Type B pancreatic cell (in vitro differentiated cells): ENCODE data around the gene SKA3. TPM values are rescaled to one million over a fixed set of nuclear protein-coding genes. Genes with fewer than 3 reads are reported as not detected.

Experiments
- DNase-seq: peaks from one replicate; pipeline ENCODE4 v3.0.0; 2021; ENCODE audit warnings: mixed read lengths; ENCODE audit not compliant: unreplicated experiment; ENCODE audit errors: extremely low spot score
- H3K27ac Mint-ChIP-seq: 2 replicates; pipeline ENCODE4 v1.8.0; 2021; ENCODE audit warnings: mild to moderate bottlenecking, mixed read lengths
- H3K27me3 Mint-ChIP-seq: 2 replicates; pipeline ENCODE4 v1.8.0; 2021; ENCODE audit warnings: mixed read lengths
- H3K36me3 Mint-ChIP-seq: 2 replicates; pipeline ENCODE4 v1.8.0; 2021; ENCODE audit warnings: mixed read lengths
- H3K4me1 Mint-ChIP-seq: one replicate; pipeline ENCODE4 v1.8.0; 2021; ENCODE audit warnings: mixed read lengths; ENCODE audit not compliant: unreplicated experiment
- H3K4me3 Mint-ChIP-seq: 2 replicates; pipeline ENCODE4 v1.8.0; 2021; ENCODE audit warnings: mild to moderate bottlenecking, mixed read lengths
- H3K9me3 Mint-ChIP-seq: 2 replicates; pipeline ENCODE4 v1.8.0; 2021; ENCODE audit warnings: mixed read lengths
- total RNA-seq: library from RNA; stranded (reverse); gene quantifications from 2 replicates; pipeline ENCODE4 v1.2.1, GENCODE V29; 2021; ENCODE audit warnings: low replicate concordance
- TF ChIP-seq, protein P1 (sequence below): fragments of 200-600 bp; sonication (generic); conservative IDR thresholded peaks from 2 replicates; pipeline ENCODE4 v1.5.0; 2021; ENCODE audit warnings: antibody characterized with exemption, mild to moderate bottlenecking

SKA3 gene
- total RNA-seq, 1 donor from 2014 or later, result 20.5 TPM

DNA sequence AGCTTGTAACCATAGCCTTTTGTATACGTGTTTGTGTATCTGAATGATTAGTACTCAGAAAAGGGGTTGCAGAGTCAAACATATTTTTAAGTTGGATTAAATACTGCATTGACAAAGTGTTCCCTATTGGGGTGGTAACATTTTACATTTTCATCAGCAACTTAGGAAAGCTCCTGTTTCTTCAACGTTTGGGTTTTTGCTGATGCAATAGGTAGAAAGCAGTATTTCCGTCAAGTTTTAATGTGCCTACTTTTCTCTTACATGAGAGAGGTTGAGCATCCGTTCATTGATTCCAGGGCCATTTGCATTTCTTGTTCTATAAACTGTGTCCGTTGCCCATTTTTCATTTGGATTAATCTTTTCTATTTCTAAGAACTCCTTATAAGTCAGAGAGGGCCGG, 56.2 kb downstream of the SKA3 start:
- no peaks in the 10 kb centered on the region for H3K27me3 Mint-ChIP-seq
- no peak for DNase-seq
- no peak overlapping the region for H3K4me3 Mint-ChIP-seq
- peaks cover 7% of the 10 kb centered on the region for H3K4me1 Mint-ChIP-seq
- no peaks in the 10 kb centered on the region for H3K9me3 Mint-ChIP-seq
- TF ChIP-seq, protein P1, sequence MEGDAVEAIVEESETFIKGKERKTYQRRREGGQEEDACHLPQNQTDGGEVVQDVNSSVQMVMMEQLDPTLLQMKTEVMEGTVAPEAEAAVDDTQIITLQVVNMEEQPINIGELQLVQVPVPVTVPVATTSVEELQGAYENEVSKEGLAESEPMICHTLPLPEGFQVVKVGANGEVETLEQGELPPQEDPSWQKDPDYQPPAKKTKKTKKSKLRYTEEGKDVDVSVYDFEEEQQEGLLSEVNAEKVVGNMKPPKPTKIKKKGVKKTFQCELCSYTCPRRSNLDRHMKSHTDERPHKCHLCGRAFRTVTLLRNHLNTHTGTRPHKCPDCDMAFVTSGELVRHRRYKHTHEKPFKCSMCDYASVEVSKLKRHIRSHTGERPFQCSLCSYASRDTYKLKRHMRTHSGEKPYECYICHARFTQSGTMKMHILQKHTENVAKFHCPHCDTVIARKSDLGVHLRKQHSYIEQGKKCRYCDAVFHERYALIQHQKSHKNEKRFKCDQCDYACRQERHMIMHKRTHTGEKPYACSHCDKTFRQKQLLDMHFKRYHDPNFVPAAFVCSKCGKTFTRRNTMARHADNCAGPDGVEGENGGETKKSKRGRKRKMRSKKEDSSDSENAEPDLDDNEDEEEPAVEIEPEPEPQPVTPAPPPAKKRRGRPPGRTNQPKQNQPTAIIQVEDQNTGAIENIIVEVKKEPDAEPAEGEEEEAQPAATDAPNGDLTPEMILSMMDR, result no peak
- no peaks in the 10 kb centered on the region for H3K36me3 Mint-ChIP-seq
- no peak overlapping the region for H3K27ac Mint-ChIP-seq

DNA sequence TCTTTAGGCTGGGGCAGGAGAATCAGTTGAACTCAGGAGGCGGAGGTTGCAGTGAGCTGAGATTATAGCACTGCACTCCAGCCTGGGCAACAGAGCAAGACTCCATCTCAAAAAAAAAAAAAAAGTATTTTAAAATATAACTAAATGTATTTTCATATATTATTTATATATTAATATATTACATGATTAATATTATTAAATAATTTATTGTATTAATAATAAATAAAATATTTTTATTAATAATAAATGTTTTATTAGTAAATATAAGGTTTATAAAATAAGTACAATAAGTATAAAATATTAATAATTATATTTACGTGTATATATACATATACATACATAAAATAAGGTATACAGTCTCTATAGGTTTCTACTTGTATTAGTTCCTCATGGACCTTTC, 56.8 kb downstream of the SKA3 start:
- no peak for DNase-seq
- peaks cover under 1% of the 10 kb centered on the region for H3K4me1 Mint-ChIP-seq
- H3K4me3 Mint-ChIP-seq, result no peak overlapping the region
- H3K36me3 Mint-ChIP-seq, result no peaks in the 10 kb centered on the region
- H3K27ac Mint-ChIP-seq, result no peak overlapping the region
- TF ChIP-seq, protein P1, result no peak
- no peaks in the 10 kb centered on the region for H3K27me3 Mint-ChIP-seq
- no peaks in the 10 kb centered on the region for H3K9me3 Mint-ChIP-seq

DNA sequence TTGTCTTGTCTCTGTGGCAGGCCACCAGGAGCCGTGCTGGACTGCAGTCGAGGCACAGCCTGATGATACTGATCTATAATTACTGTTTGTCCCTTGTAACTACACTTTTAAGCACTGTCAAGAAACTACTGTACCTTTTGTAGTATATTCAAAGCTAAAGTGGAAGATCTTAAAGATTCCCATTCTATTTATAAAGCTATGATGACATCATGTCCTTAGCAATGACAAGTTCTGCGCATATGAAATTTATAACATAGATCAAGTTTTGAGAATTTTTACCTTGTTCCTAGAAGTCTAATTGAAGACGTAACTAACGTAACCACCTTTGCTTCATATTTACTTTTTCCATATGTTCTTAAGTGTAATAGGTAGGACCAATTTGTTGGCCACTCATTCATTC, 58.2 kb downstream of the SKA3 start:
- Mint-ChIP-seq H3K27ac (no peak overlapping the region), H3K9me3 (no peaks in the 10 kb centered on the region), H3K4me3 (no peak overlapping the region), H3K4me1 (no peaks in the 10 kb centered on the region), H3K36me3 (no peaks in the 10 kb centered on the region), H3K27me3 (no peaks in the 10 kb centered on the region)
- DNase-seq, result no peak
- TF ChIP-seq, protein P1, result no peak

DNA sequence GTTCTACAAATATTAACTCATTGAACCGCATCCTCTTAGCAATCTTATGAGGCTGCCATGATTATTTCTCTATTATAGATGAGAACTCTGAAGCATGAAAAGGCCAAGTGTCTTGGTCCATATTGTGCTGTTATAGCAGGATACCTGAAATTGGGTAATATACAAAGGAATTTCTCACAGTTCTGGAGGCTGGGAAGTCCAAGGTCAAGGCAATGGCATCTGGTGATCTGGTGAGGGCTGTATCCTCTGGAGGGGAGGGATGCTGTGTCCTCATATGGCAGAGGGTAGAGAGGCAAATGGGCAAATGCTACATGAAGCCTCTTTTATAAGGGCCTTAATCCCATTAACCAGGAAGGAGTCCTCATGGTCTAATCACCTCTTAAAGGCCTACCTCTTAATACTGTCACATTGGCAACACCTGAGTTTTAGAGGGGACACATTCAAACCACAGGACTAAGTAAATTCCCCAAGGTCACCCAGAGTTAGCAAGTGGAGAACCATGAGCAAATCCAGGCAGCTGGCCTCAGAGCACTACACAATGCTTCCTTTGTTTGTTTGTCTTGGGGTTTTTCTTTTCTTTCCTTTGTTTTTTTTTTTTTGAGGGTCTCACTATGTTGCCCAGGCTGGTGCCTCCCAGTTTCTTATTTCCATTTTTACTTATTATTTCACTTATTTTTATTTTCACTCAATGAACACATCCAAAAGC, 59.1 kb downstream of the SKA3 start:
- H3K27ac Mint-ChIP-seq, result no peak overlapping the region
- H3K36me3 Mint-ChIP-seq, result no peaks in the 10 kb centered on the region
- H3K27me3 Mint-ChIP-seq, result no peaks in the 10 kb centered on the region
- H3K4me3 Mint-ChIP-seq, result no peak overlapping the region
- no peak for DNase-seq
- H3K9me3 Mint-ChIP-seq, result no peaks in the 10 kb centered on the region
- TF ChIP-seq, protein P1, result no peak
- no peaks in the 10 kb centered on the region for H3K4me1 Mint-ChIP-seq

DNA sequence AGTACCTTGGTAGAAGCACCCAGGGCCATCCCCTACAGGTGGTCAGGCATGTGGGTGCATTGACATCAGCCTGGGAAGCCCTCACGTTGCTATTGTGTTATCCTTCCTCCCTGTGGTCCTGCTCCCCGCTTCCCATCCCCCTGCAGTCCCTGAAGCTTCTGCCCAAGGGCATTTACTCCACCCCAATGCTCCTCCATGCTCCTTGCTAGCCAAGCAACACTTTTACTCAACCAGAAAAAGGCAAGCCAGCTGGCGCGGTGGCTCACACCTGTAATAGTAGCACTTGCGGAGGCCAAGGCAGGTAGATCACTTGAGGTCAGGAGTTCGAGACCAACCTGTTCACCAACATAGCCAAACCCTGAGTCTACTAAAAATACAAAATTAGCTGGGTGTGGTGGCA, 60.2 kb downstream of the SKA3 start:
- no peak for DNase-seq
- H3K36me3 Mint-ChIP-seq, result no peaks in the 10 kb centered on the region
- no peaks in the 10 kb centered on the region for H3K9me3 Mint-ChIP-seq
- no peak overlapping the region for H3K4me3 Mint-ChIP-seq
- no peak overlapping the region for H3K27ac Mint-ChIP-seq
- no peaks in the 10 kb centered on the region for H3K27me3 Mint-ChIP-seq
- TF ChIP-seq, protein P1, result no peak
- H3K4me1 Mint-ChIP-seq, result no peaks in the 10 kb centered on the region
